T-helper 17 cell (primary cell): Measurements from ENCODE around the gene ASB12. TPM values are rescaled to one million over a fixed set of nuclear protein-coding genes. Genes with fewer than 3 reads are reported as not detected.

Experiments
- ATAC-seq: fragments of 150-1000 bp; cut with Tn5 transposase; 2 replicates; pipeline ENCODE4 v1.10.0; 2021; ENCODE audit warnings: mild to moderate bottlenecking, moderate library complexity
- DNase-seq, 3 donors: peaks; one replicate each; pipeline versions ENCODE4 v3.0.0 to v3.0.0-alpha.2; 2020 to 2021
- H3K9me3 ChIP-seq: one replicate; pipeline ENCODE4 v1.7.0; 2013; ENCODE audit warnings: low read length, mild to moderate bottlenecking; ENCODE audit not compliant: control insufficient read depth, poor library complexity, severe bottlenecking
- H3K27ac Mint-ChIP-seq: one replicate; pipeline ENCODE4 v1.8.0; 2022; ENCODE audit warnings: mild to moderate bottlenecking, moderate library complexity, mixed read lengths
- H3K27me3 Mint-ChIP-seq: one replicate; pipeline ENCODE4 v1.8.0; 2022; ENCODE audit warnings: mixed read lengths
- H3K36me3 Mint-ChIP-seq: one replicate; pipeline ENCODE4 v1.8.0; 2022; ENCODE audit warnings: low read depth, mixed read lengths
- H3K4me1 Mint-ChIP-seq: one replicate; pipeline ENCODE4 v1.8.0; 2022; ENCODE audit warnings: mild to moderate bottlenecking, mixed read lengths
- H3K4me3 Mint-ChIP-seq: one replicate; pipeline ENCODE4 v1.8.0; 2022; ENCODE audit warnings: mild to moderate bottlenecking, moderate library complexity, mixed read lengths
- total RNA-seq, 4 donors: library from RNA in 2 of 4; stranded (reverse) in 2 of 4; gene quantifications; one replicate each; pipeline ENCODE4 v1.2.3 and lab custom pipeline; 2022 to 2026

ASB12 gene
- total RNA-seq, 2 donors from 2014 or later = 0.22 TPM; not detected in 1

DNA sequence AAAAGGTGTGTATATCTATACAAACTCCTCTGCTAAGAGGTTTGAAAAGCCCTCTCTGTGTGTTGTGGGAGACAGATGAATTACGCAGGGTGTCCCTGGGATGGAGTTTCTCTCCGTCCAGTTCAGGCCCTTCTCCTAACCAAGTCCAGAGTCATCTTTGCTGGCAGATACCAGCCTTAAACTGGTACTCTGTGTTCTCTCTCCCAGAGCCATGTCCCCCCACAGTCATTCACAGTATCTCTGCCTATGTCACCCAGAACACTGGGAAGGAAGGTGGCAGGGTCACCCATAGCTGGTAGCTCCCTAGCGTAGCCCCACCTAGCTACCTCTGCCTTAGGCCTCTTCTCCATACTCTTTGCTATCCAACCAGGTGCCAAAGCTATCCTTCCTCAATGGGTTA, 33.8 kb downstream of the ASB12 start:
- no peaks in the 10 kb centered on the region for H3K9me3 ChIP-seq
- Mint-ChIP-seq H3K27me3 (no peaks in the 10 kb centered on the region), H3K4me1 (peaks cover 4% of the 10 kb centered on the region), H3K4me3 (no peak overlapping the region), H3K27ac (no peak overlapping the region), H3K36me3 (peaks cover 4% of the 10 kb centered on the region)
- no peak for ATAC-seq
- DNase-seq = no peak

GRCh38 chrX:64195862-64196261, 34.5 kb downstream of the ASB12 start:
- Mint-ChIP-seq H3K36me3 (peaks cover 4% of the 10 kb centered on the region), H3K27me3 (no peaks in the 10 kb centered on the region), H3K4me1 (peaks cover 4% of the 10 kb centered on the region), H3K4me3 (no peak overlapping the region), H3K27ac (no peak overlapping the region)
- ATAC-seq (no peak), DNase-seq (no peak)
- no peaks in the 10 kb centered on the region for H3K9me3 ChIP-seq

GRCh38 chrX:64192673-64193072, 37.7 kb downstream of the ASB12 start:
- Mint-ChIP-seq H3K27ac (peak overlapping the region; percentile 61), H3K27me3 (no peaks in the 10 kb centered on the region), H3K36me3 (peaks cover 4% of the 10 kb centered on the region), H3K4me3 (no peak overlapping the region), H3K4me1 (no peaks in the 10 kb centered on the region)
- ATAC-seq = no peak
- H3K9me3 ChIP-seq = no peaks in the 10 kb centered on the region
- DNase-seq = no peak

- Mint-ChIP-seq H3K27me3 (no peaks in the 10 kb centered on the region), H3K27ac (peak overlapping the region; percentile 39), H3K4me1 (no peaks in the 10 kb centered on the region), H3K36me3 (peaks cover 4% of the 10 kb centered on the region), H3K4me3 (no peak overlapping the region)
- H3K9me3 ChIP-seq = no peaks in the 10 kb centered on the region
- ATAC-seq = no peak
- no peak for DNase-seq
Measured at GRCh38 chrX:64192040-64192439, 38.4 kb downstream of the ASB12 start.

GRCh38 chrX:64191281-64192010, 39.0 kb downstream of the ASB12 start:
- H3K9me3 ChIP-seq = no peaks in the 10 kb centered on the region
- Mint-ChIP-seq H3K27me3 (no peaks in the 10 kb centered on the region), H3K4me3 (no peak overlapping the region), H3K4me1 (no peaks in the 10 kb centered on the region), H3K27ac (peak overlapping the region; percentile 39), H3K36me3 (peaks cover 4% of the 10 kb centered on the region)
- ATAC-seq (no peak), DNase-seq (no peak)

DNA sequence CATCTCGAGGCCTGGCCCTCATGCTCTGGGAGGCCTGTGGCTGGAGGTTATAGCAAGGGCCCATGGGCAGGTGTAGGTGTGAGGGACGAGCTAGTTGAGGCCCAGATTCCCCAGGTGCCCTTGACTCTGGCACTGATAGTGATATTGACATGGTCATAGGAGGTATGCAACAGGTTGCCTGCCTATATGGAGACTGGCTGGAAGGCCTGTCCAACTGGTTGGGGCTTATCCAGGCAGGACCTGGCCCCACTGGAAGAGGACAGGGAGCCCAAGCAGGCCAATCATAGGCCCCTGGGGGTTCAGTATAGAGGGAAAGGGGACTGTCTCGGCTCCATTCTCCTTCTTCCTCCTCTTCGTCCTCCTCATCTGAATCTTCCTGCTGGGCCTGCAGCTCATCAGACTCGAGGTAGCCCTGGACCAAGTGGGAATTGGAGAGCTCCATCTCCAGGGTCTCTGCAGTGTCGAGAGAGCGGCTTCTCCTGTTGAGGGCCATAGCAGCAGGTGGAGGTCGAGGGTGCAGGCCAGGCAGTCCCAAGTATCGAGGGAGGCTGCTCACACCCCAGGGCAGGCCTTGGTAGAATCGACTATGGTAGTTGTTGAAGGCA, 40.2 kb downstream of the ASB12 start:
- ATAC-seq (no peak), DNase-seq (no peak)
- Mint-ChIP-seq H3K4me1 (no peaks in the 10 kb centered on the region), H3K27me3 (no peaks in the 10 kb centered on the region), H3K27ac (no peak overlapping the region), H3K36me3 (peaks cover 4% of the 10 kb centered on the region), H3K4me3 (no peak overlapping the region)
- no peaks in the 10 kb centered on the region for H3K9me3 ChIP-seq

DNA sequence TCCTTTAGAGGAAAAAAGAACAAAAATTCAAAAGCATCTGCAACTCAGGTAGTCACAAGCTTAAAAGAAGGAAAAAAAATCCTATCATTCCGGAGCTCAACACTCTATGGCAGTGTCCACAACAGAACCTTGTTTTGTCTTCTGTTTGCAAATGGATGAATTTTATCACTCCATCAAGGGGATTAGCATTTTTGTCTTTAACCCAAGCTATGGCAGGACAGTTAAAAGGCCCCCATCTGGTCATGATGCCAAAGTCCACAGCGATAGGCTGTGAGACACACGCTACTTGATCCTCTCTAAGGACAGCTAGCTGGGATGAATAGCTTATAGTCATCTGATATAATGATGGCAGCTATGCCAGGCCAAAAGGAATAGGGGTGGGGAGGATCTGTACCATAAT, 41.5 kb downstream of the ASB12 start:
- no peak for ATAC-seq
- no peak for DNase-seq
- H3K36me3 Mint-ChIP-seq = peaks cover 4% of the 10 kb centered on the region
- no peaks in the 10 kb centered on the region for H3K4me1 Mint-ChIP-seq
- no peak overlapping the region for H3K4me3 Mint-ChIP-seq
- no peak overlapping the region for H3K27ac Mint-ChIP-seq
- H3K27me3 Mint-ChIP-seq = no peaks in the 10 kb centered on the region
- H3K9me3 ChIP-seq = no peaks in the 10 kb centered on the region

GRCh38 chrX:64187762-64188150, 42.7 kb downstream of the ASB12 start:
- DNase-seq = no peak
- Mint-ChIP-seq H3K4me3 (no peak overlapping the region), H3K36me3 (peaks cover 4% of the 10 kb centered on the region), H3K27me3 (no peaks in the 10 kb centered on the region), H3K27ac (no peak overlapping the region), H3K4me1 (no peaks in the 10 kb centered on the region)
- ATAC-seq = no peak
- H3K9me3 ChIP-seq = no peaks in the 10 kb centered on the region

DNA sequence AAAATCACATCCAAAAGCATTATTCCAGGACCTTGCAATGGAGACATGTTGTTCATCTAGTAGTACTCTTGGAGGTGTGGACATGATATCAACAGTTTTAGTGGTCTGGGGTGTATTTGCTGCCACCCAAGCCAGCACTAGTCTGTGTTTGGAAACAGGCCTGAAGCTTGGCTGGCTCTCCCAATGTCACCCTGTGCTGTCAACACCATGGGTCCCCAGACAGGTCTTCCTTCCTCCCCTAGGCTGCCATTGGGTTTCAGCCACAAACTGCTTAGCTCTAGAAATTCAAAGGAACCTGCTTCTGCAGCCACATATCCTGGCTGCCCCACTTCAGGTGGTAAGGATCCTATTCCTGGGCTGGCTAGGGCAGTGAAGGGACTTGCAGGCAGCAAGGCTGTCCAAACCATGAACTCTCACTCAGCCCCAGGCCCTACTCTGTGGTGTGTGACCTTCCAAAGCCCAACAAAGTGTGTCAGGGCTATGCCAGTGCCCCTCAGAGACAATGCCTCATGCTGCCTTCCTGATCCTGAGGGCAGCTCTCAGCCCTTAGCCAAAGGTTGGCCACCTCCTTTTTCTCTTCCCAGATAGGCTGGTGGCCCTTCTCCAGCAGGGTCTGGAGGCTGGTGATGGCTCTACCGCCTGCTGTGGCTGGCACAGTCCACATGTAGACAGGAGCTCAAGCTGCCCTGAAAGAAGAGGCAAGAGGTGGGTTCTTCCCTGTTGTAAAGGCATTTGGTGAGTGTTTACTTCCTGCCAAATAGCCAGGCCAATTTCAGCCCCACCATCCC, 43.2 kb downstream of the ASB12 start:
- no peaks in the 10 kb centered on the region for H3K4me1 Mint-ChIP-seq
- no peak overlapping the region for H3K27ac Mint-ChIP-seq
- no peaks in the 10 kb centered on the region for H3K9me3 ChIP-seq
- no peaks in the 10 kb centered on the region for H3K27me3 Mint-ChIP-seq
- ATAC-seq = no peak
- peaks cover 3% of the 10 kb centered on the region for H3K36me3 Mint-ChIP-seq
- DNase-seq = no peak
- H3K4me3 Mint-ChIP-seq = no peak overlapping the region

DNA sequence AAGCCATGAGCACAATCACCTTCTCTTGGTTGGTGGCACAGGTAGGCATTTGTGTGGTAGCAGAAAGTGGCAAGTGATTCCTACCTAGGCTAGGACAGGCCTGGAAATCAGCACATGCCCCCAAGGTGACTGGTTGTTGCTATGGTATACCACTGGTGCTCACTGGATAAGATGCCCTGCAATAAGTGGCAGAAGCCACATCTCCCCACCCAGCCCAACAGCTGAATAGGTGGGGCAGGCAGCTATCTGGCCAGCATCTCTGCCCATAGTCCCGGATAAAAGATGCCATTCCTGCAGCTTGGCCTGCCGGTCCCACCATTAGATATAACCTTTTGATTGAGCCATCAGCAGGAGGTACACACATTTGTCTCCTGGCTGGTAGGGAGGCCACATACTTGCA, 46.0 kb downstream of the ASB12 start:
- Mint-ChIP-seq H3K36me3 (no peaks in the 10 kb centered on the region), H3K27me3 (no peaks in the 10 kb centered on the region), H3K27ac (no peak overlapping the region), H3K4me1 (no peaks in the 10 kb centered on the region), H3K4me3 (no peak overlapping the region)
- DNase-seq = no peak
- H3K9me3 ChIP-seq = no peaks in the 10 kb centered on the region
- ATAC-seq = no peak

DNA sequence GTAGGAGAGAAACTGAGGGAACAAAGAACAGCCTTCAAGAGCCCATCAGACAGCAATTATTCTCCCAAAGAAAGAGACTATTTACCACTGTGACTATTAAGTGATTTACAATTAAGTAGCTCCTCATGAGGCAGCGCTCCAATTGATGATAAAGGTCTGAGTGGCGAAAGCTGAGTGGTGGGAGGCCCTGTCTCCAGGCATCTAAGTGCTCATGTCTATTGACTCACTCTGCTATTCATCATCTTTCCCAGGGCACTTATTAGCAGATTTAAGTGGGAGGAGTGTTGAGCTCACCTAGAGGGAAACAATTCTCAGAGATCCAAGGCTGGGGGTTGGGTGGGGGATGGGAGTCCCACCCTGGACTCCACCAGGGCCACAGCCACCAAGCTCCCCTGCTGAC, 48.2 kb downstream of the ASB12 start:
- Mint-ChIP-seq H3K27me3 (no peaks in the 10 kb centered on the region), H3K4me3 (no peak overlapping the region), H3K27ac (no peak overlapping the region), H3K4me1 (no peaks in the 10 kb centered on the region), H3K36me3 (no peaks in the 10 kb centered on the region)
- DNase-seq (no peak), ATAC-seq (no peak)
- H3K9me3 ChIP-seq = no peaks in the 10 kb centered on the region

DNA sequence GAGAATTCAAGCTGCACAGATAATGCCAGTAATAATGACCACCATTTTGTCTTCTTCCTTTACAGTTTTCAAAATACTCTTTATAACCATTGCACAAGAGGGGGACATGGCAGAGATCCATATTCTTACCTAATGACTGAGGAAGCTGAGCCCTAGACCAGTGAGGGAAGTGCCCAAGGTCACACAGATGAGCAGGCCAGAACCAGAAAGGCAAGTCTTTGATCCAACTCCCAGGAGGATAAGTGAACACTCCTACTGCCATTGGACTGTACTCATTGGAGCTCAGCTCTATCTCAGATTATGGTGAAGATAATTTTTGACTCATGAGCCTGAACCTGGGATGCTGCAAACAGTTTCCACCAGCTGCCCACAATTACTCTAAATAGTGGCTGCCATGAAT, 53.5 kb downstream of the ASB12 start:
- H3K27me3 Mint-ChIP-seq = no peaks in the 10 kb centered on the region
- no peak overlapping the region for H3K27ac Mint-ChIP-seq

More for the DNA sequence above, 53.5 kb downstream of the ASB12 start:
- ATAC-seq (no peak), DNase-seq (no peak)
- Mint-ChIP-seq H3K4me1 (peaks cover 3% of the 10 kb centered on the region), H3K4me3 (no peak overlapping the region), H3K36me3 (peaks cover 2% of the 10 kb centered on the region)
- no peaks in the 10 kb centered on the region for H3K9me3 ChIP-seq
